Pulmonary artery endothelial cell (primary cell): ENCODE measurements around the gene SPPL3. TPM values are rescaled to one million over a fixed set of nuclear protein-coding genes. Genes with fewer than 3 reads are reported as not detected.
A peak's percentile ranks its signal among the peaks of the same experiment; 100 is the strongest.

Experiments
- DNase-seq: peaks from one replicate; pipeline ENCODE4 v3.0.0-alpha.2; 2011; ENCODE audit warnings: low read depth, low spot score
- total RNA-seq: library from RNA; depleted of rRNA; stranded (reverse); fragments of >200 nt; gene quantifications from 2 replicates; pipeline ENCODE4 v1.2.3, GENCODE V29; 2014

The SPPL3 gene
- total RNA-seq, 1 donor from 2014 or later, result 3.8 TPM

GRCh38 chr12:120787889-120788288 lies 116.3 kb downstream of the SPPL3 start:
- DNase-seq, result no peak

- no peak for DNase-seq
These were observed 119.4 kb downstream of the SPPL3 start for GRCh38 chr12:120784804-120785203.

- DNase-seq, result peak; percentile 85
These were observed 121.0 kb downstream of the SPPL3 start for GRCh38 chr12:120783197-120783596.

GRCh38 chr12:120775862-120776552 lies 128.2 kb downstream of the SPPL3 start:
- no peak for DNase-seq

- DNase-seq, result no peak
These were observed 129.8 kb downstream of the SPPL3 start for GRCh38 chr12:120774169-120774916.

- DNase-seq, result no peak
These were observed 133.1 kb downstream of the SPPL3 start for GRCh38 chr12:120771097-120771496.

GRCh38 chr12:120767071-120768024 lies 136.8 kb downstream of the SPPL3 start:
- no peak for DNase-seq

- DNase-seq, result no peak
These were observed 137.6 kb downstream of the SPPL3 start for GRCh38 chr12:120766566-120766965.

- DNase-seq, result no peak
These were observed 139.3 kb downstream of the SPPL3 start for GRCh38 chr12:120764816-120765215.

- DNase-seq, result no peak
These were observed 140.9 kb downstream of the SPPL3 start for GRCh38 chr12:120763250-120763649.

- DNase-seq, result no peak
These were observed 142.1 kb downstream of the SPPL3 start for GRCh38 chr12:120762086-120762485.

GRCh38 chr12:120761519-120761934 lies 142.6 kb downstream of the SPPL3 start:
- DNase-seq, result no peak

GRCh38 chr12:120760349-120761254 lies 143.6 kb downstream of the SPPL3 start:
- DNase-seq, result no peak

- no peak for DNase-seq
These were observed 144.4 kb downstream of the SPPL3 start for GRCh38 chr12:120759591-120760348.

- no peak for DNase-seq
These were observed 145.2 kb downstream of the SPPL3 start for GRCh38 chr12:120758798-120759590.

GRCh38 chr12:120757949-120758348 lies 146.2 kb downstream of the SPPL3 start:
- no peak for DNase-seq

GRCh38 chr12:120757226-120757742 lies 146.9 kb downstream of the SPPL3 start:
- DNase-seq, result no peak

- DNase-seq, result no peak
These were observed 148.9 kb downstream of the SPPL3 start for GRCh38 chr12:120755269-120755668.

- DNase-seq, result no peak
These were observed 149.4 kb downstream of the SPPL3 start for GRCh38 chr12:120754792-120755191.
